Measurements from ENCODE around the gene HS3ST3B1.

The HS3ST3B1 gene

DNA sequence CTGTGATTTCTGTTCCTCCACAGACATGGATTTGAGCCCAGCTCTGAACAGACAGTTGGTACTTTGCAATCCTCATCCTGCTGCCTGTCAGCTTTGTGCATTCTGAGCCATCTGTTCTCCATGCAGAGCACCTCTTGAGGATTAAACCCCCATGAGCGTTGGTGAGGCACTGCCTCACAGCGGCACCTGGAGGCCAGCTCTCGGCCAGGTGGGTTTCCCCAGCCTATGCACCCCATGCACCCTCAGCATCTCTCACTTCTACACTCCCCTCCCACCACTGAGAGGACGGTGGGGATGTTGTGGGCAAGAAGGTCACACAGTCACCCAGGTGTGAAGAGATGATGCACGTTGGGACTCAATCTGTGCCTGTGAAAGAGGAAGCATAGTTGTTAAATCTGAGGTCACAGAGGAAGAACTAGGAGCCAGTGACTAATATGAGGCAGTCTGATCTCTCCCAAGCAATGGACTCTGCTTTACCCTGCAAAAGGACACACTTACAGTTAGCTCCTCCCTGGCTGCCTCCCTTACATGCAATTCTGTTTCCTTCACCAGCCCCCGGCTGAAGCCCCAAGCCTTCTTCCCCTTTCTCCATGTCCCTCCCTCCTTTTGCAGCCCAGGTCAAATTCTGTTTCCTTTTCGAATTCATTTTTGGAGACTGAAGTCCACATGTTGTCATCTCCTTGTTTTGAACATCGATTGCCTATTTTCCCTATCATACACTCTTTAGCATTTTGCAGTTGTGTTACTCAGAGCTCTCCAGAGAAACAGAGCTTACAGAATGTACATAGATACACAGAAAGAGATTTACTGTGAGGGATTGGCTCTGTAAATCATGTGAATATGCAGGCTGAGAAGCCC, 58.5 kb downstream of the HS3ST3B1 start:
- no peak for DNase-seq

GRCh38 chr17:14360856-14361255, 60.0 kb downstream of the HS3ST3B1 start:
- no peak for DNase-seq

- DNase-seq: no peak
Measured at GRCh38 chr17:14361470-14361869, 60.6 kb downstream of the HS3ST3B1 start.

DNA sequence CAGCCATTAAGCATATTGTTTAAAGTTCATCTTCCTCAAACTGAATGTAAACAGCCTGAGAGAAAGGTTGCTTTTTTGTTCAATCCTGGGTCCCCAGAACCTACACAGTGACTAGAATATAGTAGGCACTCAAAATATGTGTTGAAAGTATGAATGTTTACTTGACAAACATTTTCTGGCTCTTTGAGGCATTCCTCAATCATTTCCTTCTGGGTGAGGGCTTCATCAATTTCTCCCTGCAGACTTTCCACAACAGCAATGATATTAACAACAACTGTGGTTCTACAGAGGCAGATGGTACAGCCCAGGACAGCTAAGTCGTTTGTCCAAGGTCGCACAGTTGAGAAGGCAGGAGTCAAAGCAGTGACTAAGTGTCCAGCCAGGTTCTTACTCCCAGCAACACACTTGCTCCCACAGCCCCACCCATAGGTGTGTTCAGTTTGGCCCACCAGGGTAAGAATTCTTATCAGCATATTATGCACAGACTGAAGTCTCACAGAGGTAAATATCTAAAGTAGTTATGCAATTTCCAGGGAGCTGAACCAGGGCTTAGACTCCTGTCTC, 61.1 kb downstream of the HS3ST3B1 start:
- DNase-seq: no peak

DNA sequence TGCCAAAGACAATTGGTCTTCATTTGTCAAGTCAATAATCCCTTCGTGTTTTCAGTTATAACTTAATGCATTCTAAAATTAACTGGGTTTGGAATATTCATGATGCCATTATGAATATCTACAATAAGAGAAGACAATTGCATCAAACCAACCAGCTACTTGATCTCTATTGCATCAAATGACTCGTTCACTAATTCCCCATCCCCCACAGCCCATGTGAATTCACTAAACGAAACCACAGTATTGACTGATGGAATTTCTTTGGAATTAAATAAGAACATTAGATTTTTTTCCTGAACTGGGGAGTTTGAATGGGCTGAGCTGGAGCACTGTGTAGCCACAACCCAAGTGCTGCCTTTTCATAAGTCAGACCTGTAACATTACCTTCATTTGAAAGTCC, 65.3 kb downstream of the HS3ST3B1 start:
- DNase-seq: no peak

DNA sequence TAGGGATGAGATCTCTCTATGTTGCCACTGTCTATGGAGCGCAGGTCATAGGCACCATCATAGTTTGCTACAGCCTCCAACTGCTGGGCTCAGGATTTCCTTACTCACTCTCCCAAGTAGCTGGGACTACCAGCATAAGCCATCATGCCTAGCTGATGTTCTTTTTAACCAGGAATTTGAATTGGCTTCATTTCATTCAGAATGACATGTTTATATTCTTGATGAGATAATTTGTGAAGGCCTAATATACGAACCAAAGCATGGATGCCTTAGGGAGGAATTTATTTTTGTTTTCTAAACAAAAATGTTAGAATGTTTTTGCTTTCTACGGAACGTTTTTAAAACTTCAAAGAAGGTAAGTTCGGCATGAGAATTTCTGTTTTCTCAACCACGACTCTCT, 71.6 kb downstream of the HS3ST3B1 start:
- no peak for DNase-seq

- no peak for DNase-seq
Measured at GRCh38 chr17:14372905-14373613, 72.2 kb downstream of the HS3ST3B1 start.

GRCh38 chr17:14373614-14374259, 72.9 kb downstream of the HS3ST3B1 start:
- DNase-seq: no peak

DNA sequence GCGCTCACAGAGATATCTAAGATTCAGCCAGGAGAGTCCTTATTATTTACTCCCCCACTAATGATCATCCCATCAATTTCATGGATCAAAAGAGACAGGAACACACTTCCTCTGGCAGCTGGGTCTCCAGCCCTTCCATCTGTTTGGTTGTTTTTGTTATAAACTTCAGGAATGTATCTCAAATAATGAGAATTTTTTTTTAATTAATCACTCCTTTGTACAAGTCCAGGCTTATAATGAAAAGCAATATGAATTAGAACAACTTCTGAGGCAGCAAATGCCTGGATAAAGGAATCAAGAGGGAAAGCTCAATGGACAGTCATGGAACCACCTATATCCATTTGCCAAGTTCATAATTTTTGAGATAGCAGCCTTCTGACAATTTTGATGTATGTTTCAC, 73.4 kb downstream of the HS3ST3B1 start:
- no peak for DNase-seq

DNA sequence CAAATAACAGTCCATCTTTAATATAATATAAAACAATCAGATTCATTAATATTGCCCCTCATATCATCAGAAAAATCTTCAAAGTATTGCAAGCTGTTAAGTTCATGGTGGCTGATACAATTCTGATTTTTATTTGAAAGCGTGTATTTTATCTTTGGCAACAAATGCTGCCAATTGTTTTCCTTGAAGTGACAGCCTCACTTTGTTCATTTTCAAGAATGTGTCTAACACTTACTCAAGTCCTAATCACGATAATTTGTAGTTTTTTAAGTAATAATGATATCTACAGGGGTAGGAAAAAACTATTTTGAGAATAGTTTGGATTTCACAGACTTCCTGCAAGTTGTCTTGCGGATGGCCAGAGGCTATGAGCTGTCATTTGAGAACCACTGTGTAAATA, 75.8 kb downstream of the HS3ST3B1 start:
- no peak for DNase-seq

DNA sequence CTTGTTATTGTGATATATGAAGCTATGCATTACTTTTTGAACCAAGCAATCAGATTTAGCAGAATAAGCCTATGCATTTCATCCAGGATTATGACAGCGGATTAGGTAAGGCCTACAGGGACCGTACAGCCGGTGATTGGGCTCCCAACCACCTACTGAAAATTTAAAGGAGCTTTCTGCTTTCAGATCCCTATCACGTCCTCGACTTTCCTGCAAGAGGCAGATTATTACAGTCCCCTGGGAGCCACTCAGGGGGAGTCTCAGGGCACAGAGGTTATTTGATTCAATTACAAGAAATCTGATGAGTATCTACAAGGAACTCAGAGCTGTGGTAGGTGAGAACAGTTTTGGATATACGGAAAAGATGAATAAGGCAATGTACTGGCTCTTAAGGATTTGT, 80.7 kb downstream of the HS3ST3B1 start:
- DNase-seq: no peak

GRCh38 chr17:14387036-14387435, 86.2 kb downstream of the HS3ST3B1 start:
- DNase-seq: no peak

- DNase-seq: no peak
Measured at GRCh38 chr17:14389681-14390080, 88.8 kb downstream of the HS3ST3B1 start.

DNA sequence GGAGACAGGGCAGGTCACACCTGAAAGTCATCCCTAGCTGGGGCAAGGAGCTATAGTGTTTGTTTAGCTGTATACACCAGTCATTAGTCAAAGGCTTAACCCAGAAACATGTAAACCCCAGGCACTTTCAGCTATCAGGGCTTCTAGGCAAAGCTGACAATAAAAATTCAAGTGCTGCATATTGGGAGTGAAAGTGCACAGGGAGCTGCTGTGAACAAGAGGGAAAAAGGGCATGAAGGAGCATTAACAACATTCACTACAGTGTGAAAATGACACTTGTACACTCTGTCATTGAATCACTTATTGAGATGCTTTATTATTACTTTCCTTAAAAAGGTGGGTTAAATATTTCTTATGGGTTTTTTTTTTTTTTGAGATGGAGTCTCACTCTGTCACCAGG, 92.8 kb downstream of the HS3ST3B1 start:
- DNase-seq: no peak

- DNase-seq: no peak
Measured at GRCh38 chr17:14395255-14395654, 94.4 kb downstream of the HS3ST3B1 start.

DNA sequence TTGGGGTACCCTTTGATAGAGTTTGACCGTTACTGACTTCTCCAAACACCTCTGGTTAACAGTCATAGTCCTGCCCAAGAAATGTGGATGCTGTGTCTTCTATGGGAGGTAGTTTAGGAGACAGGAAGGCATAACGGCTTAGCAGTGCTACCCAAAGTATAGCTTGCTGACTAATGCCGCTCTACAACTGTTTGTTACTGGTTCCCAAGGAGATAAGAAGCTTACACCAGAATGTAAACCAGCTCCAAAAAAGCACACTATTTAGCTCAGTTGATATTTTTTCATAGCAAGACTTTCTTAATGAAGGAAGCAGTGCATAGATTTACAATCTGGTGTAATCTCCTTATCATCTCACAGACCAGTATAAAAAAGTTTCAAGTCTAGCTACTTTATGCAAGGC, 95.7 kb downstream of the HS3ST3B1 start:
- no peak for DNase-seq

DNA sequence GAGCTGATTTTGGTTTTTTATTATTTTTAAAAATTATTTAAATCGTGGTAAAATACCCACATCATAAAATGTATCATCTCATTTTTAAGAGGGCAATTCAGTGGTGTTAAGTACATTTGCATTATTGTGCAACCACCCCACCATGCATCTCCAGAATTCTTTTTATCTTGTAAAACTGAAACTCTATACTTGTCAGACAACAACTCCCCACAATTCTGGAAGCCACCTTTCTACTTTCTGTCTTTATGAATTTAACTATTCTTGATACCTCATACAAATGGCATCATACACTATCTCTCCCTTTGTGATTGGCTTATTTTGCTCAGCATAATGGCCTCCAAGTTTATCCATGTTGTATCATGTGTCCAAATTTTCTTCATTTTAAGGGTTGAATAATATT, 97.9 kb downstream of the HS3ST3B1 start:
- DNase-seq: no peak

All from NCI-H446 (cell line).